ENCODE results near the gene CACNA2D2. TPM values are rescaled to one million over a fixed set of nuclear protein-coding genes. Genes with fewer than 3 reads are reported as not detected.

CACNA2D2 gene
- total RNA-seq, 1 donor from 2014 or later, result 5.0 TPM

- Mint-ChIP-seq H3K27me3 (ENCODE audit: unreplicated experiment) (peaks cover 15% of the 10 kb centered on the region), H3K36me3 (ENCODE audit: unreplicated experiment) (no peaks in the 10 kb centered on the region), H3K4me3 (ENCODE audit: unreplicated experiment) (no peak overlapping the region), H3K4me1 (ENCODE audit: low read depth, unreplicated experiment) (peaks cover 26% of the 10 kb centered on the region), H3K9me3 (ENCODE audit: unreplicated experiment) (peaks cover 10% of the 10 kb centered on the region), H3K27ac (ENCODE audit: unreplicated experiment) (no peak overlapping the region)
- TF ChIP-seq CTCF (IDR thresholded peaks at IDR 0.05; ENCODE audit: partially characterized antibody, unreplicated experiment), result no peak
- no peak for DNase-seq
These were observed 26.9 kb upstream of the CACNA2D2 start for GRCh38 chr3:50530001-50530970.

DNA sequence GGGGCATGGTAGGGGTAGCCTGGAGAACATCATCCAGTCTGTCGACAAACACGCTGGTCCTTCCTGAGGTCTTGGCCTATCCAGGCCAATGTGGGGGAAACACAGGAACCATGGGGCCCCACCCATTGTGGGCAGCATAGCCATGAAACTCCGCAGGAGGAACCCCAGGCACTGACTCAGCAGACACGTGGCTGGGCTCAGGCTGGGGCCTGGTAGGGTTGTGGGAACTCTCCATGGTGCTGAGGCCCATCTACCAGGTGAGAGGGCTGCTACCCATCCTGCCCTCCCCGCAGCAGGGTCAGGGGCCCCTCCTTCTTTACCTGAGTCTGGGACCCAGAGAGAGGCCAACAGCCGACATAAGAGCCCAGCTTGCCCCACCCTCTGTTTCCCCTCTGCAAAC, 22.6 kb upstream of the CACNA2D2 start:
- Mint-ChIP-seq H3K9me3 (ENCODE audit: unreplicated experiment) (peaks cover 3% of the 10 kb centered on the region), H3K27me3 (ENCODE audit: unreplicated experiment) (peaks cover 15% of the 10 kb centered on the region), H3K4me3 (ENCODE audit: unreplicated experiment) (no peak overlapping the region), H3K36me3 (ENCODE audit: unreplicated experiment) (no peaks in the 10 kb centered on the region), H3K27ac (ENCODE audit: unreplicated experiment) (no peak overlapping the region), H3K4me1 (ENCODE audit: low read depth, unreplicated experiment) (peaks cover 28% of the 10 kb centered on the region)
- no peak for DNase-seq
- no peak for TF ChIP-seq CTCF (IDR thresholded peaks at IDR 0.05; ENCODE audit: partially characterized antibody, unreplicated experiment)

DNA sequence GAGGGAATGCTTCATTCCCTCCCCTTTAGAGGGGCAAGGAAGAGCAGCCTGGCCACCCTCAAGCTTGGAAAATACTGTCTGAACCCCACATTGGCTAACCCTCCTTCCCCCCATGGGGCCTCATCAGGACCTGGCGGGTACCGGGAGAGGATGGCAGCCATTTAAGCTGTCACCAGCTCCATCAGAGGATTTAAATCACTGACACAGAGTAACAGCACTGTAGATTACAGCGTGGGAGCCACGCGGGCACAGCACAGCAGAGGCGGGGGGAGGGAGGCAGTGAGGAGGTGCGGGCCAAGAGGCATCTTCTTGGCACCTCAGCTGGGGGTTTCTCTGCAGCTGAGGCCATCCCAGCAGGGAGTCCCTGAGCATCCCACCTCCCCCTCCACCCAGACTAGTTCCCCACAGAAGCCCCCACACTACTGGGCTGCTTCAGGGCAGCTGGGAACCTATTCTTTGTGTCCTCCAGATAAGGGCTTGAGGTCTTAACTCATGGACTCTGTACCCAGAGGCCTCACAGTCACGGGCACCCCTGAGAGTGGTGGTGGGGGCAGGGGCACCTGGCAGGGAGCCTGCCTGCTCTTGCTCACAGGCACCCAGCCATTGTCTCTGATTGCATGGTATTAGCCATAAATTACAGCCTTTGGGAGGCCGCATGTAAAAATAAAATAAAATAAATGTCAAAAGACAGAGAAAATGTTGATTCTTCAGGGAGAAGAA, 21.9 kb upstream of the CACNA2D2 start:
- peaks cover 34% of the 10 kb centered on the region for H3K4me1 Mint-ChIP-seq (ENCODE audit: low read depth, unreplicated experiment)
- peaks cover 6% of the 10 kb centered on the region for H3K9me3 Mint-ChIP-seq (ENCODE audit: unreplicated experiment)
- no peak overlapping the region for H3K27ac Mint-ChIP-seq (ENCODE audit: unreplicated experiment)
- no peaks in the 10 kb centered on the region for H3K36me3 Mint-ChIP-seq (ENCODE audit: unreplicated experiment)
- TF ChIP-seq CTCF (IDR thresholded peaks at IDR 0.05; ENCODE audit: partially characterized antibody, unreplicated experiment), result no peak
- H3K27me3 Mint-ChIP-seq (ENCODE audit: unreplicated experiment), result peaks cover 15% of the 10 kb centered on the region
- DNase-seq, result no peak
- H3K4me3 Mint-ChIP-seq (ENCODE audit: unreplicated experiment), result no peak overlapping the region

- peaks cover 32% of the 10 kb centered on the region for H3K4me1 Mint-ChIP-seq (ENCODE audit: low read depth, unreplicated experiment)
- DNase-seq, result no peak
- peaks cover 6% of the 10 kb centered on the region for H3K9me3 Mint-ChIP-seq (ENCODE audit: unreplicated experiment)
- no peak overlapping the region for H3K27ac Mint-ChIP-seq (ENCODE audit: unreplicated experiment)
- no peak overlapping the region for H3K4me3 Mint-ChIP-seq (ENCODE audit: unreplicated experiment)
- peaks cover 15% of the 10 kb centered on the region for H3K27me3 Mint-ChIP-seq (ENCODE audit: unreplicated experiment)
- TF ChIP-seq CTCF (IDR thresholded peaks at IDR 0.05; ENCODE audit: partially characterized antibody, unreplicated experiment), result no peak
- H3K36me3 Mint-ChIP-seq (ENCODE audit: unreplicated experiment), result no peaks in the 10 kb centered on the region
These were observed 21.3 kb upstream of the CACNA2D2 start for GRCh38 chr3:50524746-50525145.

All from glutamatergic neuron (in vitro differentiated cells).